NCI-H1092 (cell line): ENCODE measurements around the gene RNF175.
"Not testable (repeated sequence)": the region's sequence is repeated elsewhere in the genome, so short reads cannot be mapped to it uniquely, and the experiment has no call there.

Experiments used
- DNase-seq: peaks from one replicate; lab custom pipeline; 2025; lab: John Stamatoyannopoulos, UW

The RNF175 gene

GRCh38 chr4:153679486-153679885, 80.3 kb downstream of the RNF175 start:
- DNase-seq: no peak

DNA sequence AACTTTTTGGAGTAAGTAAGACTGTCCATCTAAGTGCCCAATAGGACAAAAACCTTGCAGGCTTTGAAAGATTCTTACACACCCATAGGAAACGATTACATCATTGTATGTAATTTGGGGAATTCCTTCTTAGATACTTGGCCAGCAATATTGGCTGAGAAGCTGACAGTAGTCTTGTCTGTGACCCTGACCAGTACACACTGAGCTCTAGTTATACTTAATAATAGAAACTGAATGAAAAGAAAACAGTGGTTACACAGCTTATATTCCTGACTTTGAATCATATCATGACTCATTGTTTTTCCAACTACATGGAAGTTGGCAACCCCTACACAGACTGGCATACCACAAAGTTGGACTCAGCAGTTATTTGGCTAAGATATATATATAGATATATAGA, 82.8 kb downstream of the RNF175 start:
- no peak for DNase-seq

GRCh38 chr4:153676486-153676885, 83.3 kb downstream of the RNF175 start:
- no peak for DNase-seq

DNA sequence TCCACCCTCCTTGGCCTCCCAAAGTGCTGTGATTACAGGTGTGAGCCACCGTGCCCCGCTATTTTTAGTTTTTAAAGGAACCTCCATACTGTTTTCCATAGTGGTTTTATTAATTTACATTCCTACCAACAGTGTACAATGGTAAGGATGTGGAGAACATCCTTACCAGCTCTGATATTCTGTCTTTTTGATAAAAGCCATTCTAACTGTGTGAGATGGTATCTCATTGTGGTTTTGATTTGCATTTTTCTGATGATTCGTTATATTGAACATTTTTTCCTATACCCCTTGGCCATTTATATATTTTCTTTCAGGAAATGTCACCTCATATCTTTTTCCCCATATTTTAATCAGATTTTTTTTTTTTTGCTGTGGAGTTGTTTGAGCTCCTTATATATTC, 90.0 kb downstream of the RNF175 start:
- no peak for DNase-seq

DNA sequence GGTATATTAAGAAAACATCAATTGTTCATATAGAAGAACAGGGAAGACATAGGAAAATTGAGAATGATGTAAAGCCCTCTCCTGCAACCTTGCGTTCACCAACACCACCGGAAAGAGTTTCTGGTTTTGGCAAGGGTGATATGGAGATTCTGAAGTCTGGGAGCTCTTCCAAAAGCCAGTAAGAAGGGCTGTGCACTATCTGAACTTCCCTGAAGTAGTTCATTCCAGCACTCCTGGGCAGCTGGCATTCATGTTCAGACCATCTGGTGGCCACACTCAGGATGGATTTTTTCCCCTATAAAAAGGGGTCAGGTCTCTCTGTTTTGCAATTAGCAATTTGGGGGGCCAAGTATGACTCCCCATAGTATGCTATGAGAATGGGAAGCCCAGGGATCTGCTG, 91.2 kb downstream of the RNF175 start:
- no peak for DNase-seq

GRCh38 chr4:153666505-153666904, 93.3 kb downstream of the RNF175 start:
- not testable (repeated sequence) for DNase-seq

- DNase-seq: no peak
Measured at GRCh38 chr4:153663667-153664066, 96.2 kb downstream of the RNF175 start.

- no peak for DNase-seq
Measured at GRCh38 chr4:153661908-153662307, 97.9 kb downstream of the RNF175 start.

- DNase-seq: no peak
Measured at GRCh38 chr4:153661215-153661822, 98.5 kb downstream of the RNF175 start.
